ENCODE data around the gene HSPA12B. TPM values are rescaled to one million over a fixed set of nuclear protein-coding genes. Genes with fewer than 3 reads are reported as not detected.

The HSPA12B gene
- total and polyA plus RNA-seq, 2 donors from 2014 or later = 8.7 to 18.9 TPM

- Histone ChIP-seq H3K27ac (ENCODE audit: low read depth in 2 of 2, low read length in 2 of 2) (peak overlapping the region in 1 of 2 donors; percentile 0), H3K4me3 (ENCODE audit: low read length in 3 of 3) (no peak overlapping the region), H3K36me3 (ENCODE audit: control insufficient read depth in 2 of 3, insufficient read depth in 3 of 3, low read length in 3 of 3) (no peaks in the 10 kb centered on the region), H3K9me3 (ENCODE audit: control insufficient read depth in 2 of 3, insufficient read depth in 1 of 3, low read length in 3 of 3) (no peaks in the 10 kb centered on the region), H3K4me1 (ENCODE audit: control insufficient read depth in 2 of 3, insufficient read depth in 2 of 3, low read depth in 1 of 3, low read length in 3 of 3) (peaks cover 0 to 4% (median 3%) of the 10 kb centered on the region in 3 donors), H3K9ac (ENCODE audit: low read length in 3 of 3) (no peak overlapping the region), H3K27me3 (ENCODE audit: control insufficient read depth, insufficient read depth, low read length) (no peaks in the 10 kb centered on the region)
- DNase-seq (peak in 4 of 5 donors; percentile 78 to 96 (median 84)), FAIRE-seq (no peak)
- intact Hi-C loops (cut with DNase I) = no loop called here
- no peak for TF ChIP-seq CTCF (IDR thresholded peaks at IDR 0.05; ENCODE audit: borderline replicate concordance, extremely low read depth, insufficient read depth)
Observed at GRCh38 chr20:3686867-3687321, 45.6 kb upstream of the HSPA12B start.

GRCh38 chr20:3687655-3688054 is 44.8 kb upstream of the HSPA12B start:
- DNase-seq (peak in 2 of 5 donors; percentile 35 to 76), FAIRE-seq (no peak)
- intact Hi-C loops (cut with DNase I) = no loop called here
- H3K4me3 ChIP-seq (ENCODE audit: low read length in 3 of 3) = no peak overlapping the region
- H3K36me3 ChIP-seq (ENCODE audit: control insufficient read depth in 2 of 3, insufficient read depth in 3 of 3, low read length in 3 of 3) = no peaks in the 10 kb centered on the region
- H3K9me3 ChIP-seq (ENCODE audit: control insufficient read depth in 2 of 3, insufficient read depth in 1 of 3, low read length in 3 of 3) = no peaks in the 10 kb centered on the region
- H3K4me1 ChIP-seq (ENCODE audit: control insufficient read depth in 2 of 3, insufficient read depth in 2 of 3, low read depth in 1 of 3, low read length in 3 of 3) = peaks cover 0 to 4% (median 3%) of the 10 kb centered on the region in 3 donors
- H3K27ac ChIP-seq (ENCODE audit: low read depth in 2 of 2, low read length in 2 of 2) = no peak overlapping the region
- no peak for TF ChIP-seq CTCF (IDR thresholded peaks at IDR 0.05; ENCODE audit: borderline replicate concordance, extremely low read depth, insufficient read depth)
- no peaks in the 10 kb centered on the region for H3K27me3 ChIP-seq (ENCODE audit: control insufficient read depth, insufficient read depth, low read length)
- no peak overlapping the region for H3K9ac ChIP-seq (ENCODE audit: low read length in 3 of 3)

- no peak for FAIRE-seq
- no peak overlapping the region for H3K9ac ChIP-seq (ENCODE audit: low read length in 3 of 3)
Observed at GRCh38 chr20:3689978-3690377, 42.5 kb upstream of the HSPA12B start.

More at GRCh38 chr20:3689978-3690377, 42.5 kb upstream of the HSPA12B start:
- DNase-seq = no peak
- Histone ChIP-seq H3K9me3 (ENCODE audit: control insufficient read depth in 2 of 3, insufficient read depth in 1 of 3, low read length in 3 of 3) (no peaks in the 10 kb centered on the region), H3K36me3 (ENCODE audit: control insufficient read depth in 2 of 3, insufficient read depth in 3 of 3, low read length in 3 of 3) (no peaks in the 10 kb centered on the region), H3K4me3 (ENCODE audit: low read length in 3 of 3) (no peak overlapping the region), H3K27me3 (ENCODE audit: control insufficient read depth, insufficient read depth, low read length) (no peaks in the 10 kb centered on the region), H3K4me1 (ENCODE audit: control insufficient read depth in 2 of 3, insufficient read depth in 2 of 3, low read depth in 1 of 3, low read length in 3 of 3) (peaks cover 0 to 4% (median 3%) of the 10 kb centered on the region in 3 donors), H3K27ac (ENCODE audit: low read depth in 2 of 2, low read length in 2 of 2) (no peak overlapping the region)
- intact Hi-C loops (cut with DNase I) = no loop called here
- TF ChIP-seq CTCF (IDR thresholded peaks at IDR 0.05; ENCODE audit: borderline replicate concordance, extremely low read depth, insufficient read depth) = no peak

Data from kidney (tissue), 14 donors.